ENCODE results near the gene CPED1.
"Not testable (repeated sequence)": the region's sequence is repeated elsewhere in the genome, so short reads cannot be mapped to it uniquely, and the experiment has no call there.

DNA sequence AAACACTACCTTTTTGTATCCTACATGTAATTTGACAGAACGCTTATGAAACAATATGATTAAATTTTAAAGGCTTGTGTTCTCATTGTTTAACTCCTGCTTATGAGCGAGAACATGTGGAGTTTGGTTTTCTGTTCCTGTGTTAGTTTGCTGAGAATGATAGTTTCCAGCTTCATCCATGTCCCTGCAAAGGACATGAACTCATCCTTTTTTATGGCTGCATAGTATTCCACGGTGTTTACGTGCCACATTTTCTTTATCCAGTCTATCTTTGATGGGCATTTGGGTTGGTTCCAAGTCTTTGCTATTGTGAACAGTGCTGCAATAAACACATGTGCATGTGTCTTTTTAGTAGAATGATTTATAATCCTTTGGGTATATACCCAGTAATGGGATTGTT, 16.5 kb downstream of the CPED1 start:
- TF ChIP-seq, protein P1, sequence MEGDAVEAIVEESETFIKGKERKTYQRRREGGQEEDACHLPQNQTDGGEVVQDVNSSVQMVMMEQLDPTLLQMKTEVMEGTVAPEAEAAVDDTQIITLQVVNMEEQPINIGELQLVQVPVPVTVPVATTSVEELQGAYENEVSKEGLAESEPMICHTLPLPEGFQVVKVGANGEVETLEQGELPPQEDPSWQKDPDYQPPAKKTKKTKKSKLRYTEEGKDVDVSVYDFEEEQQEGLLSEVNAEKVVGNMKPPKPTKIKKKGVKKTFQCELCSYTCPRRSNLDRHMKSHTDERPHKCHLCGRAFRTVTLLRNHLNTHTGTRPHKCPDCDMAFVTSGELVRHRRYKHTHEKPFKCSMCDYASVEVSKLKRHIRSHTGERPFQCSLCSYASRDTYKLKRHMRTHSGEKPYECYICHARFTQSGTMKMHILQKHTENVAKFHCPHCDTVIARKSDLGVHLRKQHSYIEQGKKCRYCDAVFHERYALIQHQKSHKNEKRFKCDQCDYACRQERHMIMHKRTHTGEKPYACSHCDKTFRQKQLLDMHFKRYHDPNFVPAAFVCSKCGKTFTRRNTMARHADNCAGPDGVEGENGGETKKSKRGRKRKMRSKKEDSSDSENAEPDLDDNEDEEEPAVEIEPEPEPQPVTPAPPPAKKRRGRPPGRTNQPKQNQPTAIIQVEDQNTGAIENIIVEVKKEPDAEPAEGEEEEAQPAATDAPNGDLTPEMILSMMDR (IDR thresholded peaks at IDR 0.05): not testable (repeated sequence)
- not testable (repeated sequence) for TF ChIP-seq EZH2phosphoT487, EZH2 (IDR thresholded peaks at IDR 0.05)
